AG04450 (cell line): ENCODE data around the gene AGPAT4. TPM values are rescaled to one million over a fixed set of nuclear protein-coding genes. Genes with fewer than 3 reads are reported as not detected.

ENCODE experiments used
- CTCF ChIA-PET: fragments of 300-600, 350-600 bp; formaldehyde crosslinking; extraction: SDS; loops from one replicate; lab custom pipeline; 2022; ENCODE audit warnings: antibody characterized with exemption, inconsistent platforms; lab: Charles Lee
- POLR2A ChIA-PET: fragments of 350-600 bp; formaldehyde crosslinking; extraction: SDS; loops from one replicate; lab custom pipeline; 2021; ENCODE audit warnings: antibody characterized with exemption, inconsistent platforms; lab: Yijun Ruan, JAX
- DNase-seq: peaks from one replicate; pipeline ENCODE4 v3.0.0-alpha.2; 2011; ENCODE audit warnings: low read depth, low spot score
- H3K27ac ChIP-seq: one replicate; pipeline ENCODE4 v1.5.1; 2012; ENCODE audit warnings: low read depth, low read length, control low read depth
- H3K27me3 ChIP-seq: one replicate; pipeline ENCODE4 v1.6.0; 2012; ENCODE audit warnings: low read length; ENCODE audit not compliant: control insufficient read depth, insufficient read depth
- H3K4me3 ChIP-seq: 2 replicates; pipeline ENCODE4 v1.5.1; 2011; ENCODE audit warnings: mild to moderate bottlenecking, low read depth, low read length, control low read depth
- H3K9me3 ChIP-seq: 2 replicates; pipeline ENCODE4 v1.5.1; 2012; ENCODE audit warnings: low read length; ENCODE audit not compliant: control insufficient read depth, insufficient read depth
- CTCF ChIP-seq: IDR thresholded peaks from 2 replicates; pipeline ENCODE4 v1.5.1; 2011; ENCODE audit warnings: low read depth, low read length, control low read depth, inconsistent platforms
- polyA plus RNA-seq: library from polyadenylated mRNA; depleted of rRNA; stranded (reverse); fragments of >200 nt; gene quantifications from 2 replicates; pipeline ENCODE4 v1.2.3, GENCODE V29; 2011

AGPAT4 gene
- polyA plus RNA-seq, 1 experiment = 10.0 TPM

DNA sequence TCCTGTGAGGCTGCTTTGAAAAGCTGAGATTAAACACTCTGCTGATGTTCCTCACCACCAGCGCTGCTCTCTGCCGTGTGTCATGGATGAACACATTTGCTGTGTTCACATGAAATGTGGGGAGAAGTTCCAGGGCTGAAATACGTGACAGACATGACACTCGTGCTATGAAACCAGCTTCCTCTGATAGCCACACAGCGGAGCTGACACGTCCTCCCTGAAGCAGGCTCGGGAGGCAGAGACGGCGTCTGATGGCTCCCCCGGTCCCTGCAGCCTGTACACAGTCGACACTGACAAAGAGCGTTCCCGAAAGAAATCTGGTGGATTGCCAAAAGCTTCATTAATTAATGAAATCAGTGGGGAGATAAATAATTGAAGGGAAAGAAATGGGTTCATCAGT, 17.5 kb downstream of the AGPAT4 start:
- Histone ChIP-seq H3K9me3 (no peaks in the 10 kb centered on the region), H3K27me3 (no peaks in the 10 kb centered on the region), H3K27ac (no peak overlapping the region), H3K4me3 (no peak overlapping the region)
- CTCF ChIA-PET = interaction anchor here (3.3 kb wide), 1 partner anchor 114 kb away, joined by 8 read pairs; no protein-coding TSS in a partner anchor
- no peak for DNase-seq
- TF ChIP-seq CTCF = no peak
- POLR2A ChIA-PET = no interaction called here

- no peaks in the 10 kb centered on the region for H3K9me3 ChIP-seq
- H3K27ac ChIP-seq = no peak overlapping the region
- no peak for DNase-seq
- POLR2A ChIA-PET = no interaction called here
- H3K27me3 ChIP-seq = no peaks in the 10 kb centered on the region
- TF ChIP-seq CTCF = no peak
- CTCF ChIA-PET = interaction anchor here (0.7 to 3.3 kb wide), 2 partner anchors 115 to 234 kb away, joined by 3 to 8 read pairs; no protein-coding TSS in a partner anchor
- H3K4me3 ChIP-seq = no peak overlapping the region
Measured at GRCh38 chr6:161255518-161255917, 18.3 kb downstream of the AGPAT4 start.

GRCh38 chr6:161254464-161255253, 19.2 kb downstream of the AGPAT4 start:
- no peaks in the 10 kb centered on the region for H3K27me3 ChIP-seq
- ChIA-PET CTCF (interaction anchor here (2.0 to 3.3 kb wide), 2 partner anchors 116 to 119 kb away, joined by 5 to 8 read pairs; no protein-coding TSS in a partner anchor), POLR2A (interaction anchor here (0.6 to 1.1 kb wide), 3 partner anchors 19 to 1354 kb away, joined by 3 read pairs; no protein-coding TSS in a partner anchor)
- TF ChIP-seq CTCF = no peak
- peak overlapping the region; percentile 49 for H3K27ac ChIP-seq
- no peak for DNase-seq
- H3K4me3 ChIP-seq = no peak overlapping the region
- no peaks in the 10 kb centered on the region for H3K9me3 ChIP-seq

DNA sequence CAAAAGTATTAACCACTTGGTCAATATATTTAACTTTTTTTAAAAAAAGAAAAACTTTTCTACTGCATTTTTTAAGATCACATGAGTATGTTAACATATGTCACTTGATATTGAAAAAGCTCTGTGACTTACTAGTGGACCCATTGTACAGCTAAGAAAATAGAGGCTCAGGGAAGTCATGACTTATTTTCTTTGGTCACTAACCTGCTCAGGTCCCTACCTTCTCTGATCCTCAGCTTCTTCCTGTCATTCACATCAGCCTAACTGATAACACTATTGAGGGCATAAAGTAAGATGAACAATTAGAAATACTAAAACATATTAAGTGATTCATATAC, 19.8 kb downstream of the AGPAT4 start:
- peak overlapping the region; percentile 49 for H3K27ac ChIP-seq
- DNase-seq = no peak
- ChIA-PET POLR2A (interaction anchor here (0.8 to 1.1 kb wide), 2 partner anchors 19 to 1354 kb away, joined by 3 read pairs; no protein-coding TSS in a partner anchor), CTCF (interaction anchor here (2.0 to 3.3 kb wide), 2 partner anchors 117 to 120 kb away, joined by 5 to 8 read pairs; no protein-coding TSS in a partner anchor)
- TF ChIP-seq CTCF = no peak
- no peaks in the 10 kb centered on the region for H3K27me3 ChIP-seq
- no peak overlapping the region for H3K4me3 ChIP-seq
- H3K9me3 ChIP-seq = no peaks in the 10 kb centered on the region

GRCh38 chr6:161251345-161251744, 22.5 kb downstream of the AGPAT4 start:
- no peak for TF ChIP-seq CTCF

More at GRCh38 chr6:161251345-161251744, 22.5 kb downstream of the AGPAT4 start:
- H3K9me3 ChIP-seq = no peaks in the 10 kb centered on the region
- DNase-seq = no peak
- no peak overlapping the region for H3K27ac ChIP-seq
- ChIA-PET POLR2A (no interaction called here), CTCF (interaction anchor here (0.9 to 1.5 kb wide), 4 partner anchors 11 to 167 kb away, joined by 3 to 7 read pairs (median 3); no protein-coding TSS in a partner anchor)
- no peak overlapping the region for H3K4me3 ChIP-seq
- no peaks in the 10 kb centered on the region for H3K27me3 ChIP-seq
